ENCODE data around the gene SSX5.
"Not testable (repeated sequence)": the region's sequence is repeated elsewhere in the genome, so short reads cannot be mapped to it uniquely, and the experiment has no call there.

The SSX5 gene

GRCh38 chrX:48196745-48197201, at the start of gene SSX5:
SSX5 (minus strand) TSS chrX:48196795; CDS start chrX:48195358, 1,437 bp downstream.
- DNase-seq (ENCODE audit: low read depth in 3 of 3), result no peak

- DNase-seq (ENCODE audit: low read depth in 3 of 3), result not testable (repeated sequence)
Observed at GRCh38 chrX:48224196-48224595, 27.6 kb upstream of the SSX5 start.

DNA sequence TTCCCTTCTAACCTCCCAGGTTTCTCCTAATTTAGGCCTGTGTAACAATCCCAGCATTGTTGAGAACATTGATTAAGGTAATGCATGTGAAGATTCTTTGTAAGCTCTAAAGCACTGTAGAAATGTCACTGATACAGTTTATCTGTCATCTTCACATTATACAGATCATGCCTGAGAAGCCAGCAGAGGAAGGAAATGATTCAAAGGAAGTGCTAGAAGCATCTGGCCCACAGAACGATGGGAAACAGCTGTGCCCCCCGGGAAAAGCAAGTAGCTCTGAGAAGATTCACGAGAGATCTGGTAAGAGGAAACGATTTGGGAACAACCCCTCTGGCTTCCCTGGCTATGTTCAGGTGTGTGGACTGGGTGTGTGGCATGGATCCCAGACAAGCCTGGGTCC, 17.7 kb upstream of the SSX5 start:
- DNase-seq (ENCODE audit: low read depth in 3 of 3), result not testable (repeated sequence)

- DNase-seq (ENCODE audit: low read depth in 3 of 3), result not testable (repeated sequence)
Observed at GRCh38 chrX:48190024-48190423, 6.6 kb downstream of the SSX5 start.

GRCh38 chrX:48181882-48182281, 14.7 kb downstream of the SSX5 start:
- not testable (repeated sequence) for DNase-seq (ENCODE audit: low read depth in 3 of 3)

DNA sequence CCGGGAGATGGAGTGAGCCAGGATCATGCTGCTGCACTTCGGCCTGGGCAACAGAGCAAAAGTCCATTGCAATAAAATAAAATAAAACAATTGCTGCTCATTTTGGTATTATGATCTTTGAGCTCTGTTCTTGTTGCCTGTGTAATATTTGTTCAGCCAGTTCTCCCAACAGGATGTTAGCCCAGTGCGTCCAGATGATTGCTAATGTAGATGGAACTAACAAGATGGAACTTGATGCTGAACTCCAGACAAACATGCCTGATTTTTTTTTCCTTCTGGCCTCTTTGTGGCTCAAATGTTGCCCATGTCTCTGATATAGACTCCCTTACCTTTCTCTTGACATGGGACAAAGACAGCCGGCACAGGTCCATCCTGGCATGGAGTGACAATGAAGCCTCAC, 15.8 kb downstream of the SSX5 start:
- no peak for DNase-seq (ENCODE audit: low read depth in 3 of 3)

DNA sequence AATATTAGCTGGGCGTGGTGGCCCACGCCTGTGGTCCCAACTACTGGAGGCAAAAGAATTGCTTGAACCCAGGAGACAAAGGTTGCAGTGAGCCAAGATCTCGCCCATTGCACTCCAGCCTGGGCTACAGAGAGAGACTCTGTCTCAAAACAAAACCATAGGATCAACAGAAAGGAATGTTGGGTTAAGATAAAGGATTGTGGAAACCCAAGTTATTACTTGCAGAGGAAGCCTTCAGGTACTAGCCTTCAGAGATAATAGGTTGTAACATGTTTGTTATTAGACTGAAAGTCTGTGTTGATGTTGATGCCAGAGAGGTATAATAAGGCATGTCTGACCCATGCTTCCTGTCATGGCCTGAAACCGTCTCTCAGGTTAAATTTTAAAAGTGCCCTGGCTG, 16.9 kb downstream of the SSX5 start:
- DNase-seq (ENCODE audit: low read depth in 3 of 3), result no peak

DNA sequence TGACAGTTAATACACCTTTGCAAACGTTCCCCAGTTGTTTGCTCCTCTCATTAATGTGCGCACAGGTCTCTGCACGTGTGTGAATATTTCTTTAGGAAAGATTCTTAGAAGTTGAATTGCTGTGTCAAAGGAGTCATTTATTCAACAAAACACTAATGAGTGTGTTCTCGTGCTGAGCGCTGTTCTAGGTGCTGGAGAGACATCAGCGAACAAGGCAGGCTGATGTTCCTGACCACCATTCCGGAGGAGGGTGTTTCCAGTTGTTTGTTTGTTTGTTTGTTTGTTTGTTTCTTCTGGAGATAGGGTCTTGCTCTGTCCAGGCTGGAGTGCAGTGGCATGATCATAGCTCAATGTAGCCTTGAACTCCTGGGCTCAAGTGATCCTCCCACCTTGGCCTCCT, 30.3 kb downstream of the SSX5 start:
- not testable (repeated sequence) for DNase-seq (ENCODE audit: low read depth in 3 of 3)

GRCh38 chrX:48165241-48165640, 31.4 kb downstream of the SSX5 start:
- no peak for DNase-seq (ENCODE audit: low read depth in 3 of 3)

DNA sequence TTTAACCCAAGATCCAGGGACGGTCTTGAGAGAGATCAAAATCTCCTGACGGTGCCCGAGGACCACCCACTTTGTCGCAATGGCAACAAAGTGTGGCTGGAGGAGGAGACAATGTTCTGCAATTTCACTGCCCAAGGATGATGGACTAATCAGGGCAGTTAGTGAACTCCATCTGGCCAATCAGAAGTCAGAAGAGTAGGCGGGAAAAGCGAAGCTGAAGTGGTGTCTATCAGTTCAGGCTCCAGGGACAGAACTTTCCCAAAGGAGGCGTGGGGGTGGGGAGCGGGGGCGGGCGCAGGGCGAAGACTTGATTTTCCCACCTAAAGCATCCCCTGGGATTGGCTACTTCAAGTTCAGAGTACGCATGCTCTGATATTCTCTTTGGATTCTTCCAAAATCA, 40.6 kb downstream of the SSX5 start:
- DNase-seq (ENCODE audit: low read depth in 3 of 3), result no peak

GRCh38 chrX:48154796-48155195, 41.8 kb downstream of the SSX5 start:
- DNase-seq (ENCODE audit: low read depth in 3 of 3), result no peak

DNA sequence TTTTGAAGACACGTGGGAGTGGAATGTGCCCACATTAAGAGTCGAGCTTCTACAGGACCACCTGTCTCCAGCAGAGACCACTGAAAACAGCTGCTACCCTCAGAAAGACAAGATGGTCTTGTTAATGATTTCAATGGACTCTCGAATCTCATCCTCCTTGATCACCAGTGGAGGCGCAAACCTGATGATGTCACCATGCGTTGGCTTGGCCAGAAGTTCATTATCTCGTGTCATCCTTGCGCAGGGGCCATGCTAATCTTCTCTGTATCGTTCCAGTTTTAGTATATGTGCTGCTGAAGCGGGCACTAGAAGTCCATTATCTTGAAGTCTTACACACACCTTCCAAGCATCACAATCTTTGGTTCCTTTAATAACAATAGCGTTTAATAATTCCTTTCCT, 42.8 kb downstream of the SSX5 start:
- DNase-seq (ENCODE audit: low read depth in 3 of 3), result no peak

- peak; percentile 1 to 41 (median 5) for DNase-seq (ENCODE audit: low read depth in 3 of 3)
Observed at GRCh38 chrX:48142697-48143096, 53.9 kb downstream of the SSX5 start.

GRCh38 chrX:48141810-48142508, 54.6 kb downstream of the SSX5 start:
- not testable (repeated sequence) for DNase-seq (ENCODE audit: low read depth in 3 of 3)

DNA sequence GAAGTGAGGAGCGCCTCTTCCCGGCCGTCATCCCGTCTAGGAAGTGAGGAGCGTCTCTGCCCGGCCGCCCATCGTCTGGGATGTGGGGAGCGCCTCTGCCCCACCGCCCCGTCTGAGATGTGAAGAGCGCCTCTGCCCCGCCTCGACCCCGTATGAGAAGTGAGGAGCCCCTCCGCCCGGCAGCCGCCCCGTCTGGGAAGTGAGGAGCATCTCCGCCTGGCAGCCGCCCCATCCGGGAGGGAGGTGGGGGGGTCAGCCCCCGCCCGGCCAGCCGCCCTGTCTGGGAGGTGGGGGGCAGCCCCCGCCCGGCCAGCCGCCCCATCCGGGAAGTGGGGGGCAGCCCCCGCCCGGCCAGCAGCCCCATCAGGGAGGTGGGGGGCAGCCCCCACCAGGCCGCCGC, 57.5 kb downstream of the SSX5 start:
- DNase-seq (ENCODE audit: low read depth in 3 of 3), result not testable (repeated sequence)
